ENCODE results near the gene ABCB11.

DNA sequence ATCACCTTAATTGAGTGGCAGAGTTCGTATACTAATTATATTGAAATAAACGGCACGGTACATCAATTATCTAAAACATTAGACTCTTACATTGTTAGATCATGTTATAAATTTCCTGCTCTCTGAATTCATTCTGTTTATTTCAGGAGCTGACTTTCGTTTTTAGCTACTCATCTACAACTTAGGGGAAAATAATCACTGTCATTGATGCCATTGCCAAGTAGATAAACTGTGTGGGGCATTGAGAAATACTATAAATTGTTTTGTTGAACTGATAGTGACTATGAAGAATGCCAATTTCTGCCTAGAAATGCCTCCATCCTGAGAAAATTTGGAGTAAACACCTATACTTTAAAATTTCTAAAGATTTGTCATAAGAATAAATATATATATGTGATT, 17.5 kb downstream of the ABCB11 start:
- TF ChIP-seq POLR2A (IDR thresholded peaks at IDR 0.05; ENCODE audit: low read length) (no peak), GATA1 (IDR thresholded peaks at IDR 0.05; ENCODE audit: low read depth, low read length) (no peak)

Data from erythroblast (primary cell).